HepG2 (cell line): ENCODE data around the gene PEPD. TPM values are rescaled to one million over a fixed set of nuclear protein-coding genes. Genes with fewer than 3 reads are reported as not detected.

Experiments
- KLF6 ChIP-seq: IDR thresholded peaks from 2 replicates; pipeline ENCODE4 v1.8.0; 2016; ENCODE audit warnings: missing biosample characterization, missing genetic modification reagents
- MTF2 ChIP-seq: sonication (generic); formaldehyde crosslinking; IDR thresholded peaks from 2 replicates; pipeline ENCODE4 v1.5.0; 2020; ENCODE audit warnings: missing genetic modification reagents, borderline replicate concordance
- PAX8 ChIP-seq: sonication (generic); formaldehyde crosslinking; IDR thresholded peaks from 2 replicates; pipeline ENCODE4 v1.8.0; 2022; ENCODE audit warnings: mild to moderate bottlenecking, missing genetic modification reagents, borderline replicate concordance
- PITX1 ChIP-seq: sonication (generic); formaldehyde crosslinking; IDR thresholded peaks from 2 replicates; pipeline ENCODE4 v1.5.1; 2020; ENCODE audit warnings: mild to moderate bottlenecking, missing genetic modification reagents
- RARG ChIP-seq: sonication (generic); formaldehyde crosslinking; IDR thresholded peaks from 2 replicates; pipeline ENCODE4 v1.4.0; 2020; ENCODE audit warnings: low read depth, mild to moderate bottlenecking, missing genetic modification reagents
- SALL2 ChIP-seq: sonication (generic); formaldehyde crosslinking; IDR thresholded peaks from 2 replicates; pipeline ENCODE4 v1.8.1; 2023; ENCODE audit warnings: mild to moderate bottlenecking, missing genetic modification reagents, inconsistent platforms
- SOX13 ChIP-seq, 3 experiments: fragments of 450-650 bp in 1 of 3; sonication (generic) in 1 of 3; formaldehyde crosslinking in 1 of 3; IDR thresholded peaks in 2 of 3; conservative IDR thresholded peaks in 1 of 3; 2 replicates each; pipeline versions ENCODE4 v1.5.0 to v1.6.1; 2016 to 2020; ENCODE audit warnings: antibody characterized with exemption in 1 of 3, mild to moderate bottlenecking in 1 of 3, missing compliant biosample characterization in 1 of 3, missing genetic modification reagents in 1 of 3, moderate library complexity in 1 of 3
- SP1 ChIP-seq, 2 experiments: fragments of 450-650 bp in 1 of 2; sonication (generic) in 1 of 2; formaldehyde crosslinking in 1 of 2; IDR thresholded peaks; 2 replicates each; pipeline versions ENCODE4 v1.4.0 to v1.6.1; 2016 to 2020; ENCODE audit warnings: missing genetic modification reagents in 1 of 2
- SP140L ChIP-seq: sonication (generic); formaldehyde crosslinking; IDR thresholded peaks from 2 replicates; pipeline ENCODE4 v1.4.0; 2020; ENCODE audit warnings: missing genetic modification reagents, borderline replicate concordance
- U2AF1 ChIP-seq: fragments of 200-400 bp; formaldehyde crosslinking; optimal IDR thresholded peaks from 2 replicates; pipeline ENCODE3; 2017; ENCODE audit warnings: mild to moderate bottlenecking, low read depth, low read length
- ZNF101 ChIP-seq: sonication (generic); formaldehyde crosslinking; IDR thresholded peaks from 2 replicates; pipeline ENCODE4 v1.4.0; 2020; ENCODE audit warnings: mild to moderate bottlenecking, low read depth, missing genetic modification reagents, borderline replicate concordance
- ZNF335 ChIP-seq: sonication (generic); formaldehyde crosslinking; IDR thresholded peaks from 2 replicates; pipeline ENCODE4 v1.4.0; 2020; ENCODE audit warnings: missing genetic modification reagents
- ZNF598 ChIP-seq: sonication (generic); formaldehyde crosslinking; IDR thresholded peaks from 2 replicates; pipeline ENCODE4 v1.5.1; 2020; ENCODE audit warnings: mild to moderate bottlenecking, missing genetic modification reagents, borderline replicate concordance
- ZNF615 ChIP-seq: sonication (generic); formaldehyde crosslinking; IDR thresholded peaks from 2 replicates; pipeline ENCODE4 v1.5.0; 2020; ENCODE audit warnings: mild to moderate bottlenecking, missing genetic modification reagents, borderline replicate concordance
- ZNF713 ChIP-seq: sonication (generic); formaldehyde crosslinking; IDR thresholded peaks from 2 replicates; pipeline ENCODE4 v1.4.0; 2020; ENCODE audit warnings: mild to moderate bottlenecking, missing genetic modification reagents
- ZNF761 ChIP-seq: sonication (generic); formaldehyde crosslinking; conservative IDR thresholded peaks from 2 replicates; pipeline ENCODE4 v1.4.0; 2020; ENCODE audit warnings: mild to moderate bottlenecking, missing genetic modification reagents
- ZSCAN21 ChIP-seq: sonication (generic); formaldehyde crosslinking; IDR thresholded peaks from 2 replicates; pipeline ENCODE4 v1.8.0; 2022; ENCODE audit warnings: mild to moderate bottlenecking, missing genetic modification reagents, moderate library complexity, borderline replicate concordance
- polyA plus RNA-seq, 8 experiments: library from polyadenylated mRNA; depleted of rRNA in 3 of 8; stranded (reverse) in 7 of 8; unstranded in 1 of 8; fragments of >200 nt; fragmentation: Illumina TruSeq in 4 of 8; extraction: Trizol in 4 of 8; gene quantifications; 2 replicates each; pipeline versions ENCODE4 v1.2.1 to v1.2.3, GENCODE V29; 2011 to 2016; ENCODE audit warnings: low read depth in 4 of 8, missing spikeins in 1 of 8, mixed read lengths in 1 of 8; ENCODE audit not compliant: insufficient read depth in 1 of 8
- total RNA-seq, 5 experiments: library from RNA; depleted of rRNA; stranded (reverse); fragments of >200 nt; fragmentation: Illumina TruSeq; extraction: Trizol; gene quantifications; 2 replicates each; pipeline ENCODE4 v1.2.3, GENCODE V29; 2016; ENCODE audit warnings: low read depth in 1 of 5
- TF ChIP-seq, protein P1 (sequence below): sonication (generic); formaldehyde crosslinking; conservative IDR thresholded peaks from 2 replicates; pipeline ENCODE4 v1.4.0; 2020; ENCODE audit warnings: mild to moderate bottlenecking, missing genetic modification reagents, moderate library complexity
- TF ChIP-seq, protein P2 (sequence below): IDR thresholded peaks from 2 replicates; pipeline ENCODE4 v1.6.1; 2018; ENCODE audit warnings: missing genetic modification reagents, mild to moderate bottlenecking, missing compliant biosample characterization
- TF ChIP-seq, protein P3 (sequence below): sonication (generic); formaldehyde crosslinking; IDR thresholded peaks from 2 replicates; pipeline ENCODE4 v1.4.0; 2020; ENCODE audit warnings: mild to moderate bottlenecking, low read depth, missing genetic modification reagents
- TF ChIP-seq, protein P4 (sequence below): sonication (generic); formaldehyde crosslinking; IDR thresholded peaks from 2 replicates; pipeline ENCODE4 v1.8.0; 2022; ENCODE audit warnings: mild to moderate bottlenecking, missing genetic modification reagents, moderate library complexity

PEPD gene
- total and polyA plus RNA-seq, 2 of the 13 experiments (the other 11 are each of a cell fraction or from before 2014, with no cell fraction given): 60.7 to 75.1 TPM

DNA sequence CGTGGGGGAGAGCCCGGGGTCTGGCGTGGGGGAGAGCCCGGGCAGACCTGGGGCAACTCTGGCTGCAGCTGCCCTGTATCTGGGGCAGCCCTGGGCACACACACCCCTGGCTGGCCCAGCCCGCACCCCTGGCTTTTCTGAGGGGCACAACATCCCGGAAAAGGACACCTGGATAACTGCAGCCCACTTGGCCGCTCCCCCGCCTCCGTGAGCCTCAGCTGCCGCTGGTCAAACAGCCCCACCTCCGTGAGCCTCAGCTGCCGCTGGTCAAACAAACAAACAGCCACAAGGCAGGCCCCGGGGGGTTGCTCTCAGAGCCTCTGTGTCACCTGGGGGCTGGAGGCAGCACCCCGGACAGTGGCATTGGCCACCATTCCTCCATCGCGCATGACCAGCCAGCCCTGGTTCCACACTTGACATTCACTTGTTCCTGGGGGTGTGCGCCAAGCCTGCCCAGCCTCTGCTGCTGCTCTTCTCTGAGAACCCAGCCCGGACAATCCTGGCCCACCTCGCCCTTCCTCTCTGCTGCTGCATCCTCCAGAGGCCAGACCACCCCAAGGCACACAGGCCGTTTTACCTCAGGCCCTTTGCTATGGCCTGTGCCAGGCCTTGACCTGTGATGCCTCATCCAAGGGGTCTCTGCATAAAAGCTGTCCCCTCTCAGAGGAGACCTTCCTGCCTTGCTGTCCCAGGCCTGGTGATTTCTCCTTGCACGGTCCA, 128.1 kb downstream of the PEPD start (continued):
- TF ChIP-seq, protein P1, sequence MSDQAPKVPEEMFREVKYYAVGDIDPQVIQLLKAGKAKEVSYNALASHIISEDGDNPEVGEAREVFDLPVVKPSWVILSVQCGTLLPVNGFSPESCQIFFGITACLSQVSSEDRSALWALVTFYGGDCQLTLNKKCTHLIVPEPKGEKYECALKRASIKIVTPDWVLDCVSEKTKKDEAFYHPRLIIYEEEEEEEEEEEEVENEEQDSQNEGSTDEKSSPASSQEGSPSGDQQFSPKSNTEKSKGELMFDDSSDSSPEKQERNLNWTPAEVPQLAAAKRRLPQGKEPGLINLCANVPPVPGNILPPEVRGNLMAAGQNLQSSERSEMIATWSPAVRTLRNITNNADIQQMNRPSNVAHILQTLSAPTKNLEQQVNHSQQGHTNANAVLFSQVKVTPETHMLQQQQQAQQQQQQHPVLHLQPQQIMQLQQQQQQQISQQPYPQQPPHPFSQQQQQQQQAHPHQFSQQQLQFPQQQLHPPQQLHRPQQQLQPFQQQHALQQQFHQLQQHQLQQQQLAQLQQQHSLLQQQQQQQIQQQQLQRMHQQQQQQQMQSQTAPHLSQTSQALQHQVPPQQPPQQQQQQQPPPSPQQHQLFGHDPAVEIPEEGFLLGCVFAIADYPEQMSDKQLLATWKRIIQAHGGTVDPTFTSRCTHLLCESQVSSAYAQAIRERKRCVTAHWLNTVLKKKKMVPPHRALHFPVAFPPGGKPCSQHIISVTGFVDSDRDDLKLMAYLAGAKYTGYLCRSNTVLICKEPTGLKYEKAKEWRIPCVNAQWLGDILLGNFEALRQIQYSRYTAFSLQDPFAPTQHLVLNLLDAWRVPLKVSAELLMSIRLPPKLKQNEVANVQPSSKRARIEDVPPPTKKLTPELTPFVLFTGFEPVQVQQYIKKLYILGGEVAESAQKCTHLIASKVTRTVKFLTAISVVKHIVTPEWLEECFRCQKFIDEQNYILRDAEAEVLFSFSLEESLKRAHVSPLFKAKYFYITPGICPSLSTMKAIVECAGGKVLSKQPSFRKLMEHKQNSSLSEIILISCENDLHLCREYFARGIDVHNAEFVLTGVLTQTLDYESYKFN (CRISPR knock-in tag): peak; percentile 29; the same call in 1 of the 2 replicates
- TF ChIP-seq SOX13 (IDR thresholded peaks at IDR 0.05) (no peak), SOX13 (CRISPR knock-in tag; conservative IDR thresholded peaks at IDR 0.05 in 1 of 2, IDR thresholded peaks at IDR 0.05 in 1 of 2) (peak in 1 of 2 experiments; percentile 20; a peak in 1 of 4 replicates), ZNF761 (CRISPR knock-in tag) (0 out of 2 replicates have a peak, but pooled peaks have one; percentile 56), SALL2 (CRISPR knock-in tag) (no peak), ZNF598 (no peak), ZNF615 (CRISPR knock-in tag) (no peak), ZNF101 (CRISPR knock-in tag) (no peak), ZSCAN21 (CRISPR knock-in tag) (peak; percentile 78; the same call in 1 of the 2 replicates), MTF2 (no peak), PITX1 (CRISPR knock-in tag) (0 out of 2 replicates have a peak, but pooled peaks have one; percentile 28), SP140L (CRISPR knock-in tag) (no peak), ZNF335 (no peak), SP1 (IDR thresholded peaks at IDR 0.05) (no peak), SP1 (CRISPR knock-in tag; IDR thresholded peaks at IDR 0.05) (no peak), RARG (CRISPR knock-in tag) (no peak), ZNF713 (CRISPR knock-in tag) (no peak), U2AF1 (no peak), PAX8 (CRISPR knock-in tag) (0 out of 2 replicates have a peak, but pooled peaks have one; percentile 80), KLF6 (CRISPR knock-in tag) (no peak)
- TF ChIP-seq, protein P2, sequence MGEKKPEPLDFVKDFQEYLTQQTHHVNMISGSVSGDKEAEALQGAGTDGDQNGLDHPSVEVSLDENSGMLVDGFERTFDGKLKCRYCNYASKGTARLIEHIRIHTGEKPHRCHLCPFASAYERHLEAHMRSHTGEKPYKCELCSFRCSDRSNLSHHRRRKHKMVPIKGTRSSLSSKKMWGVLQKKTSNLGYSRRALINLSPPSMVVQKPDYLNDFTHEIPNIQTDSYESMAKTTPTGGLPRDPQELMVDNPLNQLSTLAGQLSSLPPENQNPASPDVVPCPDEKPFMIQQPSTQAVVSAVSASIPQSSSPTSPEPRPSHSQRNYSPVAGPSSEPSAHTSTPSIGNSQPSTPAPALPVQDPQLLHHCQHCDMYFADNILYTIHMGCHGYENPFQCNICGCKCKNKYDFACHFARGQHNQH (CRISPR knock-in tag): 0 out of 2 replicates have a peak, but pooled peaks have one; percentile 2
- TF ChIP-seq, protein P3, sequence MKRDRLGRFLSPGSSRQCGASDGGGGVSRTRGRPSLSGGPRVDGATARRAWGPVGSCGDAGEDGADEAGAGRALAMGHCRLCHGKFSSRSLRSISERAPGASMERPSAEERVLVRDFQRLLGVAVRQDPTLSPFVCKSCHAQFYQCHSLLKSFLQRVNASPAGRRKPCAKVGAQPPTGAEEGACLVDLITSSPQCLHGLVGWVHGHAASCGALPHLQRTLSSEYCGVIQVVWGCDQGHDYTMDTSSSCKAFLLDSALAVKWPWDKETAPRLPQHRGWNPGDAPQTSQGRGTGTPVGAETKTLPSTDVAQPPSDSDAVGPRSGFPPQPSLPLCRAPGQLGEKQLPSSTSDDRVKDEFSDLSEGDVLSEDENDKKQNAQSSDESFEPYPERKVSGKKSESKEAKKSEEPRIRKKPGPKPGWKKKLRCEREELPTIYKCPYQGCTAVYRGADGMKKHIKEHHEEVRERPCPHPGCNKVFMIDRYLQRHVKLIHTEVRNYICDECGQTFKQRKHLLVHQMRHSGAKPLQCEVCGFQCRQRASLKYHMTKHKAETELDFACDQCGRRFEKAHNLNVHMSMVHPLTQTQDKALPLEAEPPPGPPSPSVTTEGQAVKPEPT (CRISPR knock-in tag): 0 out of 2 replicates have a peak, but pooled peaks have one; percentile 7
- TF ChIP-seq, protein P4, sequence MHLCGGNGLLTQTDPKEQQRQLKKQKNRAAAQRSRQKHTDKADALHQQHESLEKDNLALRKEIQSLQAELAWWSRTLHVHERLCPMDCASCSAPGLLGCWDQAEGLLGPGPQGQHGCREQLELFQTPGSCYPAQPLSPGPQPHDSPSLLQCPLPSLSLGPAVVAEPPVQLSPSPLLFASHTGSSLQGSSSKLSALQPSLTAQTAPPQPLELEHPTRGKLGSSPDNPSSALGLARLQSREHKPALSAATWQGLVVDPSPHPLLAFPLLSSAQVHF (CRISPR knock-in tag): no peak
